NCI-H1694 (cell line): ENCODE measurements around the gene NDE1.
"Not testable (repeated sequence)": the region's sequence is repeated elsewhere in the genome, so short reads cannot be mapped to it uniquely, and the experiment has no call there.

Source experiments
- DNase-seq: peaks from one replicate; lab custom pipeline; 2025; lab: John Stamatoyannopoulos, UW

NDE1 gene

GRCh38 chr16:15652293-15653001 lies 2.4 kb downstream of the NDE1 start:
- no peak for DNase-seq

GRCh38 chr16:15653227-15653626 lies 3.2 kb downstream of the NDE1 start:
- DNase-seq: no peak

GRCh38 chr16:15654591-15654990 lies 4.5 kb downstream of the NDE1 start:
- DNase-seq: no peak

- not testable (repeated sequence) for DNase-seq
Observed at GRCh38 chr16:15655561-15655960, 5.5 kb downstream of the NDE1 start.

GRCh38 chr16:15658149-15658548 lies 8.1 kb downstream of the NDE1 start:
- DNase-seq: no peak

- no peak for DNase-seq
Observed at GRCh38 chr16:15658556-15658955, 8.5 kb downstream of the NDE1 start.

GRCh38 chr16:15660203-15660601 lies 10.2 kb downstream of the NDE1 start:
- DNase-seq: no peak

GRCh38 chr16:15665107-15665506 lies 15.1 kb downstream of the NDE1 start:
- no peak for DNase-seq

- DNase-seq: no peak
Observed at GRCh38 chr16:15667091-15667742, 17.2 kb downstream of the NDE1 start.

- no peak for DNase-seq
Observed at GRCh38 chr16:15671530-15672117, 21.6 kb downstream of the NDE1 start.

GRCh38 chr16:15672127-15672513 lies 22.1 kb downstream of the NDE1 start:
- DNase-seq: not testable (repeated sequence)

- DNase-seq: no peak
Observed at GRCh38 chr16:15672514-15673167, 22.6 kb downstream of the NDE1 start.

- DNase-seq: no peak
Observed at GRCh38 chr16:15674571-15674970, 24.5 kb downstream of the NDE1 start.

- no peak for DNase-seq
Observed at GRCh38 chr16:15676506-15676905, 26.5 kb downstream of the NDE1 start.

GRCh38 chr16:15677447-15677846 lies 27.4 kb downstream of the NDE1 start:
- no peak for DNase-seq

- DNase-seq: no peak
Observed at GRCh38 chr16:15682105-15682570, 32.1 kb downstream of the NDE1 start.

- DNase-seq: no peak
Observed at GRCh38 chr16:15686287-15686686, 36.2 kb downstream of the NDE1 start.

GRCh38 chr16:15689290-15689689 lies 39.2 kb downstream of the NDE1 start:
- no peak for DNase-seq

- no peak for DNase-seq
Observed at GRCh38 chr16:15690296-15690695, 40.3 kb downstream of the NDE1 start.

- DNase-seq: no peak
Observed at GRCh38 chr16:15691046-15691445, 41.0 kb downstream of the NDE1 start.

GRCh38 chr16:15692508-15692907 lies 42.5 kb downstream of the NDE1 start:
- DNase-seq: not testable (repeated sequence)

- no peak for DNase-seq
Observed at GRCh38 chr16:15694499-15694898, 44.5 kb downstream of the NDE1 start.

- DNase-seq: no peak
Observed at GRCh38 chr16:15699819-15700218, 49.8 kb downstream of the NDE1 start.
